SK-N-SH (cell line): ENCODE results near the gene DDX41. TPM values are rescaled to one million over a fixed set of nuclear protein-coding genes. Genes with fewer than 3 reads are reported as not detected.

ENCODE experiments used
- CTCF ChIA-PET: fragments of 300-600, 350-600 bp; formaldehyde crosslinking; extraction: SDS; loops from one replicate; lab custom pipeline; 2021; lab: Yijun Ruan, JAX
- POLR2A ChIA-PET: fragments of 350-600 bp; sonication (Branson Sonifier 250); formaldehyde crosslinking; extraction: SDS; loops from one replicate; lab custom pipeline; 2020; ENCODE audit warnings: antibody characterized with exemption, inconsistent platforms; lab: Yijun Ruan, JAX
- DNase-seq: peaks from one replicate; pipeline ENCODE4 v3.0.0; 2012
- H2AFZ ChIP-seq: fragments of 200-600 bp; sonication (generic); 2 replicates; pipeline ENCODE4 v1.8.1; 2016; ENCODE audit warnings: antibody characterized with exemption, mild to moderate bottlenecking, low read depth
- H3F3A ChIP-seq: fragments of 200-600 bp; sonication (generic); replicated peaks from 2 replicates; pipeline ENCODE3; 2016; ENCODE audit warnings: antibody characterized with exemption, mild to moderate bottlenecking; ENCODE audit not compliant: insufficient read depth
- H3K27ac ChIP-seq, 2 experiments: fragments of 200-500 bp in 1 of 2; fragments of 200-600 bp in 1 of 2; sonication (Bioruptor generic) in 1 of 2; sonication (generic), shearing (Covaris generic) in 1 of 2; 2 replicates each; pipeline versions ENCODE4 v1.5.1 to v1.6.1; 2014 to 2016; ENCODE audit warnings: low read depth in 2 of 2, inconsistent platforms in 1 of 2, low read length in 1 of 2, mild to moderate bottlenecking in 1 of 2, mixed read lengths in 1 of 2
- H3K27me3 ChIP-seq: fragments of 200-600 bp; sonication (generic), shearing (Covaris generic); 2 replicates; pipeline ENCODE4 v1.6.1; 2016; ENCODE audit warnings: mixed run types; ENCODE audit not compliant: insufficient read depth
- H3K36me3 ChIP-seq, 2 experiments: fragments of 200-500 bp in 1 of 2; fragments of 200-600 bp in 1 of 2; sonication (Bioruptor generic) in 1 of 2; sonication (generic) in 1 of 2; replicated peaks in 1 of 2; 2 replicates each; pipeline versions ENCODE3 to v1.5.1; 2014 to 2016; ENCODE audit warnings: low read length in 1 of 2, mild to moderate bottlenecking in 1 of 2; ENCODE audit not compliant: insufficient read depth in 2 of 2, control insufficient read depth in 1 of 2
- H3K4me1 ChIP-seq, 2 experiments: fragments of 200-500 bp in 1 of 2; fragments of 200-600 bp in 1 of 2; sonication (Bioruptor generic) in 1 of 2; sonication (generic), shearing (Covaris generic) in 1 of 2; 2 replicates each; pipeline versions ENCODE4 v1.5.1 to v1.6.1; 2014 to 2016; ENCODE audit warnings: low read depth in 1 of 2, low read length in 1 of 2, mixed run types in 1 of 2; ENCODE audit not compliant: insufficient read depth in 2 of 2, control insufficient read depth in 1 of 2
- H3K4me2 ChIP-seq: fragments of 200-600 bp; sonication (generic), shearing (Covaris generic); 2 replicates; pipeline ENCODE4 v1.6.1; 2017; ENCODE audit warnings: mixed run types
- H3K4me3 ChIP-seq, 2 experiments: fragments of 200-500 bp in 1 of 2; fragments of 200-600 bp in 1 of 2; sonication (Bioruptor generic) in 1 of 2; sonication (generic), shearing (Covaris generic) in 1 of 2; 2 replicates each; pipeline versions ENCODE4 v1.5.1 to v1.8.1; 2014 to 2016; ENCODE audit warnings: low read depth in 2 of 2, inconsistent platforms in 1 of 2, low read length in 1 of 2, mild to moderate bottlenecking in 1 of 2, mixed read lengths in 1 of 2, moderate library complexity in 1 of 2
- H3K79me2 ChIP-seq: fragments of 200-600 bp; sonication (generic); 2 replicates; pipeline ENCODE4 v1.8.1; 2017; ENCODE audit warnings: mild to moderate bottlenecking; ENCODE audit not compliant: insufficient read depth
- H3K9ac ChIP-seq: fragments of 200-600 bp; sonication (generic); 2 replicates; pipeline ENCODE4 v1.6.1; 2017; ENCODE audit warnings: mixed run types
- H3K9me2 ChIP-seq: fragments of 200-600 bp; sonication (generic); 2 replicates; pipeline ENCODE4 v1.6.1; 2017; ENCODE audit warnings: mixed run types
- H3K9me3 ChIP-seq: fragments of 200-600 bp; sonication (generic); 2 replicates; pipeline ENCODE4 v1.6.1; 2017; ENCODE audit warnings: mixed run types, mild to moderate bottlenecking, moderate library complexity
- H4K20me1 ChIP-seq: fragments of 200-600 bp; sonication (generic); 2 replicates; pipeline ENCODE4 v1.6.1; 2017; ENCODE audit warnings: mild to moderate bottlenecking, mixed run types; ENCODE audit not compliant: insufficient read depth
- CHD2 ChIP-seq: fragments of 150-350 bp; IDR thresholded peaks from 2 replicates; pipeline ENCODE4 v1.6.1; 2018; ENCODE audit warnings: low read length; ENCODE audit not compliant: partially characterized antibody
- CTCF ChIP-seq: fragments of 200-600 bp; sonication (generic); IDR thresholded peaks from 2 replicates; pipeline ENCODE4 v1.6.1; 2017; ENCODE audit warnings: antibody characterized with exemption, mild to moderate bottlenecking, moderate library complexity
- ELF1 ChIP-seq: IDR thresholded peaks from 2 replicates; pipeline ENCODE4 v1.4.0; 2012
- EP300 ChIP-seq, 2 experiments: IDR thresholded peaks; 2 replicates each; pipeline versions ENCODE4 v1.4.0 to v1.6.1; 2012; ENCODE audit warnings: borderline replicate concordance in 1 of 2, low read depth in 1 of 2, low read length in 1 of 2
- FOXJ3 ChIP-seq: sonication (generic); formaldehyde crosslinking; IDR thresholded peaks from 2 replicates; pipeline ENCODE4 v1.5.1; 2020; ENCODE audit warnings: mild to moderate bottlenecking, missing genetic modification reagents
- FOXM1 ChIP-seq: IDR thresholded peaks from 2 replicates; pipeline ENCODE4 v1.4.0; 2012; ENCODE audit warnings: low read depth, mild to moderate bottlenecking
- MXI1 ChIP-seq: IDR thresholded peaks from 2 replicates; pipeline ENCODE4 v1.6.1; 2012; ENCODE audit warnings: mild to moderate bottlenecking, low read depth, low read length, improper control_type of control experiment
- NFIC ChIP-seq: IDR thresholded peaks from 2 replicates; pipeline ENCODE4 v1.4.0; 2012; ENCODE audit warnings: borderline replicate concordance
- NRF1 ChIP-seq: IDR thresholded peaks from 2 replicates; pipeline ENCODE4 v1.6.1; 2012; ENCODE audit warnings: low read depth, mild to moderate bottlenecking, low read length
- PBX3 ChIP-seq: IDR thresholded peaks from 2 replicates; pipeline ENCODE4; 2012
- RAD21 ChIP-seq: IDR thresholded peaks from 2 replicates; pipeline ENCODE4 v1.6.1; 2012; ENCODE audit warnings: mild to moderate bottlenecking, low read length
- RCOR1 ChIP-seq: fragments of 150-350 bp; IDR thresholded peaks from 2 replicates; pipeline ENCODE4 v1.6.1; 2017; ENCODE audit warnings: antibody characterized with exemption, low read length
- RFX5 ChIP-seq: IDR thresholded peaks from 2 replicates; pipeline ENCODE4 v1.6.1; 2012; ENCODE audit warnings: mild to moderate bottlenecking, improper control_type of control experiment, low read length
- RXRA ChIP-seq: IDR thresholded peaks from 2 replicates; pipeline ENCODE4 v1.4.0; 2012; ENCODE audit warnings: low read depth, mild to moderate bottlenecking, borderline replicate concordance
- USF1 ChIP-seq: IDR thresholded peaks from 2 replicates; pipeline ENCODE4 v1.4.0; 2012; ENCODE audit warnings: low read depth, borderline replicate concordance
- USF2 ChIP-seq: fragments of 150-350 bp; IDR thresholded peaks from 2 replicates; pipeline ENCODE4 v1.6.1; 2017; ENCODE audit warnings: antibody characterized with exemption, low read length, low read depth, borderline replicate concordance
- YY1 ChIP-seq: IDR thresholded peaks from 2 replicates; pipeline ENCODE4 v1.4.0; 2012; ENCODE audit warnings: low read depth, mild to moderate bottlenecking
- WGBS: methylation state at CpG from one replicate; pipeline ENCODE4 v1.1.6; 2017; ENCODE audit warnings: low lambda C conversion rate; 5-methylcytosine and 5-hydroxymethylcytosine counted together
- polyA plus RNA-seq, 3 experiments: library from polyadenylated mRNA; depleted of rRNA; stranded (reverse); fragments of >200 nt; gene quantifications; 2 replicates each; pipeline ENCODE4 v1.2.3, GENCODE V29; 2012
- TF ChIP-seq, protein P1 (sequence below): IDR thresholded peaks from 2 replicates; pipeline ENCODE4 v1.6.1; 2012; ENCODE audit warnings: mild to moderate bottlenecking, low read depth, low read length, moderate library complexity

The DDX41 gene
- polyA plus RNA-seq, 1 of the 3 experiments (the other 2 are of a cell fraction), result 176 TPM

DNA sequence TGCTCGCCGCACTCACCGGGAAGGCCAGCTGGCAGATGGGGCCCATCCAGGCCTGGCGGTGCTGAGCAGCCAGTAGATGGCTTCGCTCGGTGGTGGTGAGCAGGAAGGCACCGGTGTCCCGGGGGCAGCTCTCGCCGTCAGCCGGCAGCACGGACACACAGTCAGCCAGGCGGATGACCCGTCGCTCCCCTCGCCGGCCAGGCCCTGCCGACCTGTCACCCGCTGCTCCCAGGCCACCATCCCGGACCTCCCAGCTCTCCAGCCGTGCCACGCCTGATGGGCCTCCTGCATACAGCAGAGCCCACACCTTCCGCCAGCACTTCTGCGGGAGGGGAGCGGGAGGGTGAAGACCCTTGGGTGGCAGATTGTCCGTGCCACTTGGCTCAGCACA, 8.5 kb downstream of the DDX41 start (continued):
- TF ChIP-seq USF2, result no peak
- TF ChIP-seq USF1, result no peak
- TF ChIP-seq NRF1, result no peak
- TF ChIP-seq, protein P1, sequence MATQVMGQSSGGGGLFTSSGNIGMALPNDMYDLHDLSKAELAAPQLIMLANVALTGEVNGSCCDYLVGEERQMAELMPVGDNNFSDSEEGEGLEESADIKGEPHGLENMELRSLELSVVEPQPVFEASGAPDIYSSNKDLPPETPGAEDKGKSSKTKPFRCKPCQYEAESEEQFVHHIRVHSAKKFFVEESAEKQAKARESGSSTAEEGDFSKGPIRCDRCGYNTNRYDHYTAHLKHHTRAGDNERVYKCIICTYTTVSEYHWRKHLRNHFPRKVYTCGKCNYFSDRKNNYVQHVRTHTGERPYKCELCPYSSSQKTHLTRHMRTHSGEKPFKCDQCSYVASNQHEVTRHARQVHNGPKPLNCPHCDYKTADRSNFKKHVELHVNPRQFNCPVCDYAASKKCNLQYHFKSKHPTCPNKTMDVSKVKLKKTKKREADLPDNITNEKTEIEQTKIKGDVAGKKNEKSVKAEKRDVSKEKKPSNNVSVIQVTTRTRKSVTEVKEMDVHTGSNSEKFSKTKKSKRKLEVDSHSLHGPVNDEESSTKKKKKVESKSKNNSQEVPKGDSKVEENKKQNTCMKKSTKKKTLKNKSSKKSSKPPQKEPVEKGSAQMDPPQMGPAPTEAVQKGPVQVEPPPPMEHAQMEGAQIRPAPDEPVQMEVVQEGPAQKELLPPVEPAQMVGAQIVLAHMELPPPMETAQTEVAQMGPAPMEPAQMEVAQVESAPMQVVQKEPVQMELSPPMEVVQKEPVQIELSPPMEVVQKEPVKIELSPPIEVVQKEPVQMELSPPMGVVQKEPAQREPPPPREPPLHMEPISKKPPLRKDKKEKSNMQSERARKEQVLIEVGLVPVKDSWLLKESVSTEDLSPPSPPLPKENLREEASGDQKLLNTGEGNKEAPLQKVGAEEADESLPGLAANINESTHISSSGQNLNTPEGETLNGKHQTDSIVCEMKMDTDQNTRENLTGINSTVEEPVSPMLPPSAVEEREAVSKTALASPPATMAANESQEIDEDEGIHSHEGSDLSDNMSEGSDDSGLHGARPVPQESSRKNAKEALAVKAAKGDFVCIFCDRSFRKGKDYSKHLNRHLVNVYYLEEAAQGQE, result no peak
- no peak for TF ChIP-seq EP300 (IDR thresholded peaks at IDR 0.05; ENCODE audit: borderline replicate concordance in 1 of 2, low read depth in 1 of 2, low read length in 1 of 2)
- TF ChIP-seq RAD21, result no peak
- TF ChIP-seq, all 33 proteins: peak for 0

GRCh38 chr5:177507596-177508220, 9.1 kb downstream of the DDX41 start:
- no peaks in the 10 kb centered on the region for H3K79me2 ChIP-seq
- H3K9me2 ChIP-seq, result no peaks in the 10 kb centered on the region
- no peak overlapping the region for H3K4me3 ChIP-seq
- POLR2A ChIA-PET, result interaction anchor here (0.6 kb wide), 1 partner anchor 11 kb away, joined by 3 read pairs; no protein-coding TSS in a partner anchor
- CTCF ChIA-PET, result interaction anchor here (1.0 to 15.9 kb wide), 4 partner anchors 49 to 104 kb away, joined by 3 to 228 read pairs (median 56); partner anchors contain the start of gene PRR7
- 91% methylated on average over 16 of the region's 17 CpGs for WGBS
- no peaks in the 10 kb centered on the region for H3F3A ChIP-seq
- no peak for DNase-seq
- H3K27me3 ChIP-seq, result no peaks in the 10 kb centered on the region
- no peaks in the 10 kb centered on the region for H3K4me1 ChIP-seq
- H3K36me3 ChIP-seq, result peaks cover 0 to 26% of the 10 kb centered on the region in 2 experiments
- no peaks in the 10 kb centered on the region for H4K20me1 ChIP-seq
- TF ChIP-seq RCOR1, result no peak
- no peak for TF ChIP-seq RFX5
- no peak for TF ChIP-seq YY1
- no peak for TF ChIP-seq USF2
- TF ChIP-seq RXRA, result no peak
- no peak for TF ChIP-seq NRF1
- TF ChIP-seq FOXJ3 (CRISPR knock-in tag), result no peak
- no peak for TF ChIP-seq PBX3
- TF ChIP-seq ELF1, result no peak
- no peak for TF ChIP-seq FOXM1
- TF ChIP-seq CTCF, result no peak
- no peak for TF ChIP-seq EP300 (IDR thresholded peaks at IDR 0.05; ENCODE audit: borderline replicate concordance in 1 of 2, low read depth in 1 of 2, low read length in 1 of 2)
- no peak for TF ChIP-seq MXI1
- no peak for TF ChIP-seq CHD2
- no peak for TF ChIP-seq NFIC
- TF ChIP-seq, all 33 proteins: peak for 0
- no peak overlapping the region for H3K4me2 ChIP-seq
- no peak overlapping the region for H3K9ac ChIP-seq
- H3K27ac ChIP-seq, result no peak overlapping the region
- no peak overlapping the region for H2AFZ ChIP-seq
- no peaks in the 10 kb centered on the region for H3K9me3 ChIP-seq
